ENCODE measurements around the gene CELA2B. TPM values are rescaled to one million over a fixed set of nuclear protein-coding genes. Genes with fewer than 3 reads are reported as not detected.
"Not testable (repeated sequence)": the region's sequence is repeated elsewhere in the genome, so short reads cannot be mapped to it uniquely, and the experiment has no call there.

CELA2B gene
- total RNA-seq (2014; rRNA removed; shearing (Covaris generic); ENCODE audit: low replicate concordance): not detected in 2 replicates

GRCh38 chr1:15475752-15476314, at the start of gene CELA2B:
CELA2B (plus strand) TSS chr1:15476104; CDS start chr1:15476126, 22 bp downstream.
- H3K9me3 ChIP-seq: no peaks in the 10 kb centered on the region
- H3K36me3 ChIP-seq: no peaks in the 10 kb centered on the region
- DNase-seq: no peak
- no peaks in the 10 kb centered on the region for H3K27me3 ChIP-seq
- no peak within 1 kb of the TSS for H3K4me3 ChIP-seq

- Histone ChIP-seq H3K9me3 (no peaks in the 10 kb centered on the region), H3K36me3 (peaks cover 59% of the 10 kb centered on the region), H3K27me3 (no peaks in the 10 kb centered on the region), H3K4me3 (no peak overlapping the region)
- peak; percentile 56 for DNase-seq
Observed at GRCh38 chr1:15426492-15427279, 49.2 kb upstream of the CELA2B start.

GRCh38 chr1:15427280-15427666, 48.6 kb upstream of the CELA2B start:
- peaks cover 58% of the 10 kb centered on the region for H3K36me3 ChIP-seq
- H3K27me3 ChIP-seq: no peaks in the 10 kb centered on the region
- no peaks in the 10 kb centered on the region for H3K9me3 ChIP-seq
- no peak overlapping the region for H3K4me3 ChIP-seq
- DNase-seq: no peak

DNA sequence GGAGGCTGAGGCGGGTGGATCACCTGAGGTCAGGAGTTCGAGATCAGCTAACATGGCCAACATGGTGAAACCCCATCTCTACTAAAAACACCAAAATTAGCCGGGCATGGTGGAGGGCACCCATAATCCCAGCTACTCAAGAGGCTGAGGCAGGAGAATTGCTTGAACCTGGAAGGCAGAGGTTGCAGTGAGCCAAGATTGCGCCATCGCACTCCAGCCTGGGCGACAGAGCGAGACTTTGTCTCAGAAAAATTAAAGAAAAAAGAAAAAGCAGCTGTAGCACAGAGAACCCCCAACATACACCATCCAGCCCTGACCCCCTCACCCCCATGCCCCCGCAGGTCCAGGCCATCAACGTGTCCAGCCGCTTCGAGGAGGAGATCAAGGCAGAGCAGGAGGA, 47.7 kb upstream of the CELA2B start:
- not testable (repeated sequence) for H3K9me3 ChIP-seq, DNase-seq, H3K4me3 ChIP-seq, H3K27me3 ChIP-seq
- H3K36me3 ChIP-seq: peaks cover 57% of the 10 kb centered on the region

DNA sequence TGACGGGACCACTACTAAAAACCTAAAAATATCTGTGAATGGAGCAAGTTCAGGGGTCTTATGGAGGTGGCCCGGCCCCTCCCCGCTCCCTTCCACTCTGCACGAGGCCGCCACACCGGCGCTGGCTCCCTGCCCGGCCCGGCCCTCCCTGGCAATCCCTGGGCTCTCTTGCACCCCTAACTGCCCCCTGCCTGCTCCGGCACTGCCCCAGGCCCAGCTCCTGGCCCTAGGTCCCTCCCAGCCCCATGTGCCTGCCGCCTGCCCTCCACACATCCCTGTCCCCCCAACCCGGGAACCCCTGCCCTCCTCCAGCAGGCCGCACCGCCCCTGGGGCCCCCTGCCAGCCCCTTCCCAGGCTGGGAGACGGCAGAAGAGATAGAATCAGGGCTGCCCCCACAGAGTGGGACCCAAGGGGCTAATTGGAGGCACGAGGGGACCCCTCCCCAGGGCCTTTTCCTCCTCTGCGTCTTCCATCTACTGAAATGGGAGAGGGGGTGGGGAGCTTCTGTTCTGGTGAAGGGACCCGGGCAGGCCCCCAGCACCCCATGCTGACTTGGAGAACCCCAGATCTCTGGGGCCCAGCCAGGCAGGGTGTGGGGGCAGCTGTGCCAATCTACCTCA, 47.0 kb upstream of the CELA2B start:
- Histone ChIP-seq H3K36me3 (peaks cover 56% of the 10 kb centered on the region), H3K4me3 (no peak overlapping the region), H3K27me3 (no peaks in the 10 kb centered on the region), H3K9me3 (no peaks in the 10 kb centered on the region)
- DNase-seq: no peak

- Histone ChIP-seq H3K4me3 (no peak overlapping the region), H3K36me3 (peaks cover 53% of the 10 kb centered on the region), H3K27me3 (no peaks in the 10 kb centered on the region), H3K9me3 (no peaks in the 10 kb centered on the region)
- peak; percentile 25 for DNase-seq
Observed at GRCh38 chr1:15429701-15430149, 46.2 kb upstream of the CELA2B start.

DNA sequence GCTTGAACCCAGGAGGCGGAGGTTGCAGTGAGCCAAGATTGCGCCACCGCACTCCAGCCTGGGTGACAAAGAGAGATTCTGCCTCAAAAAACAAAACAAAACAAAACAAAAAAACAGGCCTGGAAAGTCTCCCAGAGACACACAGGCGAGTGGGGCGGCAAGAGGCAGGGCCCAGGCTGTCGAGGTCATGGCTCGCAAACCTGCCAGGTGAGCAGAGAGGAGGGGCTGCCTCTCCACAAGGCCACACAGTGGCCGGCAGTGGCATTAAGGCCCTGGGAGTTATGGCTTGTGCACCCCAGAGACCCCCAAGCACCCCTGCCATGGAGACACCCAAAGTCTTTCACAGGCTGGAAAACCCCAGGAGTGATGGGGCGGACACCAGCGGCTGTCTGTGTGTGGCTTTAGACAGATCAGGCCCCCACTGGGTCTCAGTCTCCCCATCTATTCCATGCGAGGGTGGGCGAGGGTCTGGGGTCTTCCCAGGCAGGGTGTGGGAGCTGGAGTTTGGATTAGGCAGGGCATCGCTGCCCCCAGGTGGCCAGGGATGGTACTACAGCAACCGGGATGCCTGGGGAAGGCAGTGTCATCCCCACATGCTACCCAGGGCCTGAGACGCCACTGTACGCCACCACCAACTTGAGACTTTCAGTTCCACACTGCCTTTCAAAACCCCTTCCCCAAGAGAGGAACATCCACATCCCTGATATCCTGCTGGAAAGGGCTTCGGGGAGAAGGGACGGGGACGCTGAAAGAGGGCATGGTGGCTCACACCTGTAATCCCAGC, 44.9 kb upstream of the CELA2B start:
- Histone ChIP-seq H3K9me3 (no peaks in the 10 kb centered on the region), H3K4me3 (no peak overlapping the region), H3K36me3 (peaks cover 41% of the 10 kb centered on the region), H3K27me3 (no peaks in the 10 kb centered on the region)
- peak; percentile 45 for DNase-seq

- no peaks in the 10 kb centered on the region for H3K9me3 ChIP-seq
- DNase-seq: no peak
- no peak overlapping the region for H3K4me3 ChIP-seq
- H3K27me3 ChIP-seq: no peaks in the 10 kb centered on the region
- H3K36me3 ChIP-seq: peaks cover 35% of the 10 kb centered on the region
Observed at GRCh38 chr1:15431571-15431948, 44.3 kb upstream of the CELA2B start.

- no peak for DNase-seq
- Histone ChIP-seq H3K4me3 (no peak overlapping the region), H3K9me3 (no peaks in the 10 kb centered on the region), H3K36me3 (peaks cover 27% of the 10 kb centered on the region), H3K27me3 (no peaks in the 10 kb centered on the region)
Observed at GRCh38 chr1:15432324-15432723, 43.6 kb upstream of the CELA2B start.

DNA sequence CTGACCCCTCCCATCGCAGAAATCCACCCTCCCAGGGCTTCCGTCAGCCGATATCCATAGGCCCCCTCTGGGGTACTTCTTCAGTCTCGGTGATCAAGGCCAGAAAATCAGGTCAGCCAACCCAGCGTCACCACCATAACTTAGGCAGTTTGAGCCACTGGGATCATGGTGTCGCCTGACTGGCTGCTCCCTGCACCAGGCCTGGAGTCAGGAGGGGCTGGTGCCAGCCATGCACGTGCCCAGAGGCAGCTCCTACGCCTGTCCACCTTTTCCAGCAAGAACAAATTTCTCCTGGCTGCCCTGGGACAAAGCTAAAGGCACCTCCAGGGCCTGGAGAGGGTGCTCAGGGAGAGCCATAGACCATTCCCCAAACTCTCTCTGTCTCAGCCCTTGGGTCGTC, 42.4 kb upstream of the CELA2B start:
- H3K9me3 ChIP-seq: no peaks in the 10 kb centered on the region
- no peak overlapping the region for H3K4me3 ChIP-seq
- no peak for DNase-seq

DNA sequence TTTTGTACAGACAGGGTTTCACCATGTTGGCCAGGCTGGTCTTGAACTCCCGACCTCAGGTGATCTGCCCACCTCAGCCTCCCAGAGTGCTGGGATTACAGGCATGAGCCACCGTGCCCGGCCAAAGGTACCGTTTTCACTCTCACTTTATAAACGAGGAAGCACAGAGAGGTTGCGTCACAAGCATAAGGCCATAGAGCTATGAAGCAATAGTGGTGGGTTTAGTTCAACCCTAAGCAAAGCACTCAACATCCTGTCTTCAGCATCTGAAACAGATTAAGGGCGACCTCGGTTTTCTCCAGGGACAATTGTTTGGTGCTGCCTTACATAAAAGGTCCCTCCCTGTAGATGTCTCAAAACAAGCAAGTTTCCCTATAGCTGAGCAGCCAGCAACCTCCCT, 41.2 kb upstream of the CELA2B start:
- H3K9me3 ChIP-seq, H3K27me3 ChIP-seq, DNase-seq, H3K4me3 ChIP-seq: not testable (repeated sequence)
- peaks cover 14% of the 10 kb centered on the region for H3K36me3 ChIP-seq

More for the DNA sequence above, 42.4 kb upstream of the CELA2B start:
- H3K36me3 ChIP-seq: peaks cover 26% of the 10 kb centered on the region
- no peaks in the 10 kb centered on the region for H3K27me3 ChIP-seq

- Histone ChIP-seq H3K36me3 (peaks cover 11% of the 10 kb centered on the region), H3K4me3 (no peak overlapping the region), H3K27me3 (no peaks in the 10 kb centered on the region), H3K9me3 (no peaks in the 10 kb centered on the region)
- no peak for DNase-seq
Observed at GRCh38 chr1:15435239-15436077, 40.4 kb upstream of the CELA2B start.

- DNase-seq: no peak
Observed at GRCh38 chr1:15436881-15437442, 38.9 kb upstream of the CELA2B start.

GRCh38 chr1:15439325-15439724, 36.6 kb upstream of the CELA2B start:
- DNase-seq: no peak
- Histone ChIP-seq H3K27me3 (no peaks in the 10 kb centered on the region), H3K4me3 (no peak overlapping the region), H3K36me3 (no peaks in the 10 kb centered on the region), H3K9me3 (no peaks in the 10 kb centered on the region)

More at GRCh38 chr1:15436881-15437442, 38.9 kb upstream of the CELA2B start:
- H3K4me3 ChIP-seq: no peak overlapping the region
- H3K9me3 ChIP-seq: no peaks in the 10 kb centered on the region
- H3K27me3 ChIP-seq: no peaks in the 10 kb centered on the region
- no peaks in the 10 kb centered on the region for H3K36me3 ChIP-seq

DNA sequence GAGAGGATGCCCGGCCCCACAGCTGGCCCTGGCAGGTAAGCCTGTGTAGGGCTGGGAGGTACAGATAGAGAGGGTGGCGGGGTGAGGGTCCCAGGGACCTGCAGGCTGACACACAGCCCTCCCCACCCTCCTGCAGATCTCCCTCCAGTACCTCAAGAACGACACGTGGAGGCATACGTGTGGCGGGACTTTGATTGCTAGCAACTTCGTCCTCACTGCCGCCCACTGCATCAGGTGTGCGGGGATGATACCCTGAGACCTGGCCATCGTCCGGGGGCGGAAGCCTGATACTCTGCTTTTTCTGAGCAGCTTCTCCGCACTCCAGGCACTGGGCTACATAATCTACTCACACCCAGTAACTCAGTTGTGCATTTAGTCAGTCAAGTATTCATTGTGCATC, 35.5 kb upstream of the CELA2B start:
- Histone ChIP-seq H3K27me3 (no peaks in the 10 kb centered on the region), H3K9me3 (no peaks in the 10 kb centered on the region), H3K4me3 (no peak overlapping the region), H3K36me3 (no peaks in the 10 kb centered on the region)
- no peak for DNase-seq

DNA sequence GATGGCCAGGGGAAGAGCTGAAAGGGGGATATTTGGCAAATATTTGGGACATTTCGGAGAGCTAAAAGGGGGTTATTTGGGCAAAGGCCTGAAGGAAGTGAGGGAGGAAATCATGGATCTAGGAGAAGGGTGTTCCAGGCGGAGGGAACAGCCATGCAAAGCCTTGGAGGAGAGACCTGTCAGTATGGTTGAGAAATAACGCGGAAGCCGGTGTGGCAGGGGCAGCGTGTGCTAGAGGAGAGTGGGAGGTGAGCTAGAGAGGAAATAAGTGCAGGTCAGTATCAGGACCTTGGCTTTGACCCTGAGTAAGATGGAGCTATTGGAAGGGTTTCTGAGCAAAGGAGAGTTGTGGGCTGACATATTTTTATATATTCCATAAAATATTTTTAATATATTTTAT, 34.7 kb upstream of the CELA2B start:
- H3K9me3 ChIP-seq: no peaks in the 10 kb centered on the region
- no peaks in the 10 kb centered on the region for H3K36me3 ChIP-seq
- H3K27me3 ChIP-seq: no peaks in the 10 kb centered on the region
- H3K4me3 ChIP-seq: no peak overlapping the region
- DNase-seq: no peak

Measured in MG63 (cell line).